Forelimb muscle (tissue), 1 donor: ENCODE results near the gene FLNB. TPM values are rescaled to one million over a fixed set of nuclear protein-coding genes. Genes with fewer than 3 reads are reported as not detected.
"Not testable (repeated sequence)": the region's sequence is repeated elsewhere in the genome, so short reads cannot be mapped to it uniquely, and the experiment has no call there.

ENCODE experiments used
- DNase-seq: peaks from one replicate; pipeline ENCODE4 v3.0.0-alpha.2; 2013; ENCODE audit warnings: low read depth
- polyA plus RNA-seq: library from polyadenylated mRNA; unstranded; fragments of 120-200 nt; gene quantifications from one replicate; pipeline ENCODE4 v1.2.1, GENCODE V29; 2013; ENCODE audit not compliant: insufficient read length

The FLNB gene
- polyA plus RNA-seq, 1 donor: 43.4 TPM

DNA sequence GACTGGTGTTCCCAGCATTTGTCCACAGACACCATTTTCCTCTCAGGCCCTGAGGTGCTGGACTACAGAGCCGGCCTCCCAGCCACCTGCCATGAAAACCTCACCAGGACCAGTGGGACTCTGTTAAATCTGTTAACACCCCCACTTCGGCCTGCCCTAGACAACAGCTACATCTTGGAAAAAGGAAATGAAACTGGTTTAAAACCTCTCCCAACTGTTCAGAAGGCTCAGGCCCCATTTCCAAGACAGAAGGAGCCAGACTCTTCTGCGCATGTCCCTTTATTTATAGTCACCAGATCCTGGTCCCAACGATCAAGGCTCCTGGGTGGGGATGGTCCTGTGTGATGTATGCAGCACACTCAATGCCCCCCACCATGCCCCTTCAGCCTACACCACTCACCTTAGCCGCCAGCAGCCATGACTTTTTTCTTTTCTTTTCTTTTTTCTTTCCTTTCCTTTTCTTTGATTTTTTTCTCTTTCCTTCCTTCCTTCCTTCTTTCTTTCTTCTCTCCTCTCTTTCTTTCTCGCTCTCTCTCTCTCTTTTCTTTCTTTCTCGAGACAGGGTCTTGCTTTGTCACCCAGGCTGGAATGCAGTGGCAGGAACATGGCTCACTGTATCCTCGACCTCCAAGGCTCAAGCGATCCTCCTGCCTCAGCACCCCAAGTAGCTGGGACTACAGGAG lies 25.5 kb upstream of the FLNB start:
- DNase-seq: no peak

- DNase-seq: no peak
Measured at GRCh38 chr3:57983734-57984518, 24.3 kb upstream of the FLNB start.

GRCh38 chr3:57985176-57985983 lies 22.8 kb upstream of the FLNB start:
- DNase-seq: no peak

- DNase-seq: no peak
Measured at GRCh38 chr3:57985984-57986246, 22.3 kb upstream of the FLNB start.

GRCh38 chr3:57986261-57986660 lies 22.0 kb upstream of the FLNB start:
- DNase-seq: no peak

DNA sequence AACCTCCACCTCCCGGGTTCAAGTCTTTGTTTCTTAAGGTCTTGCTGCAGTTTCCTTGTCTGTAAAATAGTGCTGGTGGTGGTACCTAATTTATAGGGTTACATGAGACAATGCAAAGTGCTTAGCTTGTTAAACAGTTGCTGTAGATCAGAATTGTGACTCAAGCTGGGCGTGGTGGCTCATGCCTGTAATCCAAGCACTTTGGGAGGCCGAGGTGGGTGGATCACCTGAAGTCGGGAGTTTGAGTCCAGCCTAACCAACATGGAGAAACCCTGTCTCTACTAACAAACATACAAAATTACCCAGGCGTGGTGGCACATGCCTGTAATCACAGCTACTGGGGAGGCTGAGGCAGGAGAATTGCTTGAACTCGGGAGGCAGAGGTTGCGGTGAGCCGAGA lies 19.0 kb upstream of the FLNB start:
- DNase-seq: not testable (repeated sequence)

- DNase-seq: no peak
Measured at GRCh38 chr3:57989646-57990045, 18.6 kb upstream of the FLNB start.

GRCh38 chr3:57992452-57993213 lies 15.6 kb upstream of the FLNB start:
- no peak for DNase-seq

DNA sequence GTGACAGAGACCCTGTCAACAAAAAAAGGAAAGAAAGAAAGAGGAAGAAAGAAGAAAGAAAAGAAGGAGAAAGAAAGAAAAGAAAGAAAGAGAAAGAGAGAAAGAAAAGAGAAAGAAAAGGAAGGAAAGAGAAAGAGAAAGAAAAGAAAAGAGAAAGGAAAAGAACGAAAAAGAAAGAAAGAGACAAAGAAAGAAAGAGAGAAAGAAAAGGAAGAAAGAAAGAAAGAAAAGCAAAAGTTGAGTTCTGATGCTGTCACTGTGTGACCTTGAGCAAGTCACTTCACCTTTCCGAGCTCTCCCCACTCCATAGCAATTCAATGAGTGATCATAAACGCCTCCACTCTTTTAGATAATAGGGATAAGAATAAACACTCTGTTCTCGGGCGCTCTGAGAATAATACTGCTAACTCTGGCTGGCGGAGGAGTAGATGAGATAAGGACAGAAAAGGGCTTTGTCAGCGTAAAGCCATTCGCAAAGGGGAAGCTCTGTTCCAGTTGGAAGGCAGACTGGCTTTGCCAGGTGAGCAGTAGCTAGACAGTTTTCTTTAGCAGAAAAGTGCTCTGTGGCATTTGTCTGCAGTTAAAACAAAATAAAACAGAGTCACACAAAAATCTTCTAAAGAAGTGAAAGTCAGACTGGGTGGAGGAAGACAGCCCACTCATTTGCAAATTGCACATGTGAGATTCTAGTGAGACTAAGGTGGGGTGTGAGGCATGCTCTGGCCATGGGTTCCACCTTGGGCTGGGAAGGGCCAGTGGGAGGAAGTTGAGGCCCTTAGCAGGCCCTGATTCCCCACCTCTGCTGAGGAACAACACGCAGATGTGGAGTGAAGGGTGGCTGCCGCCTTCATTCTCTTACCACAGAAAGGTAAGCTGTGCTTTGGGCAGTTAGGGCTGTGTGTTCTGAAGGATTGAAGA lies 9.6 kb upstream of the FLNB start:
- no peak for DNase-seq

- DNase-seq: no peak
Measured at GRCh38 chr3:57999417-58000115, 8.7 kb upstream of the FLNB start.

GRCh38 chr3:58000306-58001085 lies 7.7 kb upstream of the FLNB start:
- no peak for DNase-seq

- DNase-seq: no peak
Measured at GRCh38 chr3:58001086-58001467, 7.1 kb upstream of the FLNB start.

DNA sequence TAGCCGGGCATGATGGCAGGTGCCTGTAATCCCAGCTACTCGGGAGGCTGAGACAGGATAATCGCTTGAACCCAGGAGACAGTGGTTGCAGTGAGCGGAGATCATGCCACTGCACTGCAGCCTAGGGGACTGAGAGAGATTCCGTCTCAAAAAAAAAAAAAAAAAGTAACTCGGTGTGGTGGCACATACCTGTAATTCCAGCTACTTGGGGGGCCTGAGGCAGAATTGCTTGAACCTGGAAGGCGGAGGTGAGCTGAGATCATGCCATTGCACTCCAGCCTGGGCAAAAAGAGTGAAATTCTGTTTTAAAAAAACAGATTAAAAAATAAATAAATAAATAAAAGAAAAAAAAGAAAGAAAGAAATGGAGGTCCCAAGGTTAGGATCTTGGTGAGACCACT lies 6.2 kb upstream of the FLNB start:
- no peak for DNase-seq

- no peak for DNase-seq
Measured at GRCh38 chr3:58003093-58003492, 5.1 kb upstream of the FLNB start.

DNA sequence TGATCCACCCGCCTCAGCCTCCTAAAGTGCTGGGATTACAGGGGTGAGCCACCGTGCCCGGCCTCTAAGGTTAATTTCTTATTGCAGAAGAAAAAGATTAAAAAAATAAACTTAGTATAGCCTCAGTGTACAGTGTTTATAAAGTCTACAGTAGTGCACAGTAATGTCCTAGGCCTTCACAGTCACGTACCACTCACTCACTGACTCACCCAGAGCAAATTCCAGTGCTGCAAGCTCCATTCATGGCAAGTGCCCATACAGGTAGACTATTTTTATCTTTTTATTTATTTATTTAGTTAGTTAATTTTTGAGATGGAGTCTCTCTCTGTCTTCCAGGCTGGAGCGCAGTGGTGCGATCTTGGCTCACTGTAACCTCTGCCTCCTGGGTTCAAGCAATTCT lies 3.2 kb upstream of the FLNB start:
- DNase-seq: no peak

DNA sequence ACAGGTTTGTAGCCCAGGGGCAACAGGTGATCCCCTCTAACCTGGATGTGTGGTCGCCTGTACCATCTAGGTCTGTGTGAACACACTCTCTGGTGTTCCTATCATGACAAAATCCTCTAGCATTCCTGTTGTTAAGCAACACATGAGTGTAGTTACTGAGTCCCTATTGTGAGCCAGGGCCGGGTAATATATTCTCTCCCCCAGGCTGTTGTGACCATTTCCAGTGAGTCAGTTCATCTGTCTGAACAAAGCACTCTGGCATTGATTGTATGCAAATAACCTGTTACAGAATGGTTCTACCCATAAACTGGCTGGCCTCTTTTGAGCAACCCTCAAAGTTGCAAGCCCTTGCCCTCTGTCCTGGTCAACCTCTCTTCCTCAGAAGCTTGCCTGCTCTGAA lies 2.6 kb upstream of the FLNB start:
- no peak for DNase-seq

- no peak for DNase-seq
Measured at GRCh38 chr3:58006661-58007060, 1.6 kb upstream of the FLNB start.

DNA sequence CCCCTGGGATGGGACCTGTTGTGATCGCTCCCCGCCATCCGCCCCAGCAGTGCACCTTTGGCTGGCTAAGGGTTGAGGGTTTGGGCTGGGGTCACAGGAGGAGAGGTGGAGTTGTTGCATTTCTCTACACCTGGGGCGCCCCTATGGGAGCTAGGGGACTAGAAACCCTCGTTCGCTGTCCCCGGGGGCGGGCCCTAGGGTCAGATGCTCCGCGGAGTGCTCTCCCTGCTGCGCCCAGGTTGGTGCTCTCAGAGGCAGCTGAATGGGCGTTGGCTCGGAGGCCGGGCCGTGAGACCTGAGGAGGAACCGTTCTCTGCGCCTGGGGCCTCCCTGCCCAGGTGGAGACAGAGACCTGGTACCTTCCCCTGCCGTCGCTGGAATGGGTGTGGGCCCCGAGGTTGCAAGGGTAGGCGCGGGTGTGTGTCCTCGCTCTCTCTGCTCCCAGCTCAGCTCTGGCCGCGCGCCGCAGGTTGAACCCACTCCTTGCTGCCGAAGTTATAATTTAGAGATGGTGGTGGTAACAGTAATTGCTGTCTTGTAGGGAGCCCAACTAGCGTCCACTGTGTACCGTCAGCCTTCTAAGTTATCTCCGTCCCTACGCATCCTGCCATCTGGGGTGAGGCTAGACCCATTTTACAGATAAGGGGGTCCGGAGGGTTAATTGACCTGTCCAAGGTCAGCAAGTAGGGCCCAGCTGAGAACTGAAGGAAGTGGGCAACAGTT lies 965 bp downstream of the FLNB start:
- DNase-seq: no peak
